GM19099 (cell line): ENCODE measurements around the gene LRRC8D.
A peak's percentile ranks its signal among the peaks of the same experiment; 100 is the strongest.

ENCODE experiments used
- POLR2A ChIP-seq: IDR thresholded peaks from 3 replicates; pipeline ENCODE4 v1.6.1; 2011; ENCODE audit warnings: low read depth; ENCODE audit not compliant: insufficient read length; ENCODE audit errors: extremely low read depth

LRRC8D gene

GRCh38 chr1:89804642-89805237, 16.1 kb upstream of the LRRC8D start:
- no peak for TF ChIP-seq POLR2A

DNA sequence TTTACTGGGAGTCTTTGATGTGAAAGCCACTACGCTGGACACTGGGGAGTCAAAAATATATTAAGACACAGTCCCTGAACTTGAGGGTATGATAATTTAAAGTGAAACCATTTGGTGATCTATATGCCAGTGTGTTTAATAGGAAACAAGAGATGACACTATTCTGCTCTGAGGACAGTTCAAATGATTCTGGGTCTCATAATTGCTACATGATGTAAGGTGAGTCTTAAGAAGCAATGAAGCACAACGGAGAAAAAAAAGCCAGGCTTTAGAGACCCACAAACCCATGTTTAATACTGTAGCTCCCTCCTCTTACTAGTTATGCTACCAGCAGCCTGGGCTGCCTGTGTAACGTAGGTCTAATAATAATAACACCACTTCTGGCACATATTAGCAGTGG, 14.2 kb upstream of the LRRC8D start:
- TF ChIP-seq POLR2A, result no peak

DNA sequence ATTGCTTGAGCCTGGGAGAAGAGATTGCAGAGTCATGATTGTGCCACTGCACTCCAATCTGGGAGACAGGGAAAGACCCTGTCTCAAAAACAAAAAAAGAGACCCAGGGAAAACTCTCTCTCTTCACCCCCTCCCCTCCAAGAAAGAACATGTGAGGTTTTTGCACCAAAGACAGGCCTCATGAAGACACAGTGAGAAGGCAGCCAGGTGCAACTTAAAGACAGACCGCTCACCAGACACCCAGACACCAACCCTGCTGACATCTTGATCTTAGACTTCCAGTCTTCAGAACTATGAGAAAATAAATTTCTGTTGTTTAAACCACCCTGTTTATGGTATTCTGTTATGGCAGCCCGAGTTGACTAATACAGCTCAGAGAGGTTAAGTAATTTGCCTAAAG, 13.3 kb upstream of the LRRC8D start:
- TF ChIP-seq POLR2A, result no peak

DNA sequence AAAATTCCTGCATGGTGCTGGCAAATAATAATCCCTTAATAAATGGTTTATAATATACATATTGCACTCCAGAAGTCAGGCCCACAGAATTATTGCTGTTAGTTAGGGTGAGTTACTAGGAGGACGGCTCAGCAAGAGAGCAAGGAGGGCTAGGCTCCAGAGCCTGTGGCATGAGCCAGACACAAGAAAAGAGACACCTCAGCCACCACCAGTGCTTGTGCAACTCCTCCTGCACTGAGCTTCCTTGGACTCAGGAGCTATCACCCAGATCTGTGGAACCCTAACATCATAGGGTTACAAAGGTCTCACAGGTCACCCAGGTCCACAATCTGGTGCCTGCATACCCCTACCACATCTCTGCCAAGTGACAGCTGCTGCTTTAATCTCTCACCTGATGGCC, 12.8 kb upstream of the LRRC8D start:
- no peak for TF ChIP-seq POLR2A

- TF ChIP-seq POLR2A, result no peak
Observed at GRCh38 chr1:89808441-89809117, 12.3 kb upstream of the LRRC8D start.

GRCh38 chr1:89809556-89809955, 11.3 kb upstream of the LRRC8D start:
- TF ChIP-seq POLR2A, result no peak

DNA sequence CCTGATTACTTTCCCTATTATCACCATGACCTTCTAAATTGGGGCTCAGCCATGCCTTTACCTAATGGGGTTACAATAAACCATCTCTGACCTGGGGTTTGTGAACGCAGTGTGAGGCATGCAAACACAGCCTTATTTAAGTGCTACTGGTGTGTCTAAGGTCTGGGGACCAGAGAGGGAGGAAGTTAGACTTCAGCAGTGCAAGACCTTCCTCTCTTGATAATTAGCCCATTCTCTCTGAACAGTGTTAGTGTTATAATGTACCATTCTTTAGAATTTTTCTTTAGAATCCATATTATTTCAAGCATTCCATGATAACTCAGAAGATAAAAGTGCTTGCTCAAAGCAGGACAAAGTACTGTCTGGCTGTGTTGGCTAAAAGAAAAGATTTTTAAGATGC, 10.5 kb upstream of the LRRC8D start:
- no peak for TF ChIP-seq POLR2A

DNA sequence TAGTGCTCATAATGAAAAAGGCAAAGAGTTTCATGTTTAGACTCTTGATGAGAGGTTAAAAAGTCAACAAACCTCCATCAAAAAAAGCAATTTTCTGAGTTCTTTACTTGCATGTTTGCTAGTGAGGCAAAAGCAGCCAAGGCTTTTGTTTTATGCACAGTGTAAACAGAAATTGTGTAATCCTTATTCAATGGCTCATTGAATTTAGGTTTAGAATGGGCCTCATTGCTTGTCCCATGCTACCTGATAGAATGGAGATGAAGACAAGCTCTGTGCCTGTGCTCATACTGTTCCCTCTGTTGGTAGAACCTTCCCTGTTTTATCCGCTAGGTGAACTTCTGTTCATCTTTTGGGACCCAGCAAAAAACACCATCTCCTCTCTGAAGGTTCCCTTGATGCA, 10.0 kb upstream of the LRRC8D start:
- TF ChIP-seq POLR2A, result no peak

- TF ChIP-seq POLR2A, result no peak
Observed at GRCh38 chr1:89812992-89813391, 7.8 kb upstream of the LRRC8D start.

DNA sequence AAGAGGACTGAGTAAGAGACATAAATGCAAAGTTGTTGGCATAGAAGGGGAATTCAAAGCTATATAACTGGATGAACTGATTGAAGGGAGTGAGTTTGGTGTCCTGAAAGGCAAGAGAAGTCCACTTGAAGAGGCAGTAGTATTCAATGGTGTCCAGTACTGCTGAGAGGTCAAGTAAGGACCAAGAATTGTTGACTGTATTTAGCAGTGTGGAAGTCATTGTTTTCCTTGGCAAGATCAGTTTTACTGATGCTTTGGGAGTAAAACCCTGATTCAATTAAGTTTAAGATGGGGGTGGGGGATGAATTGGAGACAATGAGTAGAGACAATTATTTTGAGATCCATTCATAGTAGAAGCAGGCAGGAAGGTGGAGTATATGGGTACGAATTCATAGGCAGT, 5.8 kb upstream of the LRRC8D start:
- TF ChIP-seq POLR2A, result no peak

DNA sequence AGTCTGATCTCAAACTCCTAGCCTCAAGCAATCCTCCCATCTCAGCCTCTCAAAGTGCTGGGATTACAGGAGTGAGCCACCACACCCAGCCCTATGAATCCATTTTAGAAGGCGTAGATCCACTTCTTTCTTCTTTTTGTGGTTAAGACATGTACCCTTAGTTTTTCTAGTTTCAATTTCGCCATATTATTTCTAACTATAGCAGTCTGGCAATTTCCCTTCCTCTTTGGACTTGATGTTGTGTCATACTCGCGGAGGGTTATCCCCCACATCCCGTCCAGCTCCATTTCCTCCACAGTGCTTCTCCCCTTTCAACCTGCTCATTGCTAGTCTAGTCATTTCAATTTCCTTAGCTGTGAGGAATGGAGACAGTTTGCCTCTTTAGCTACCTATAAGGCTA, 5.2 kb upstream of the LRRC8D start:
- no peak for TF ChIP-seq POLR2A

GRCh38 chr1:89816366-89816765, 4.5 kb upstream of the LRRC8D start:
- TF ChIP-seq POLR2A, result no peak

GRCh38 chr1:89821322-89822108, 683 bp downstream of the LRRC8D start:
- TF ChIP-seq POLR2A, result peak; percentile 16

- no peak for TF ChIP-seq POLR2A
Observed at GRCh38 chr1:89822109-89822962, 1.5 kb downstream of the LRRC8D start.

- no peak for TF ChIP-seq POLR2A
Observed at GRCh38 chr1:89822999-89823628, 2.3 kb downstream of the LRRC8D start.
